HG03039 (cell line): ENCODE results near the gene DENND4A.

ENCODE experiments used
- ATAC-seq: cut with Tn5 transposase; IDR thresholded peaks from one replicate; pipeline ENCODE4 v1.9.1; 2021; ENCODE audit warnings: mild to moderate bottlenecking, moderate library complexity; ENCODE audit not compliant: unreplicated experiment

Gene DENND4A

DNA sequence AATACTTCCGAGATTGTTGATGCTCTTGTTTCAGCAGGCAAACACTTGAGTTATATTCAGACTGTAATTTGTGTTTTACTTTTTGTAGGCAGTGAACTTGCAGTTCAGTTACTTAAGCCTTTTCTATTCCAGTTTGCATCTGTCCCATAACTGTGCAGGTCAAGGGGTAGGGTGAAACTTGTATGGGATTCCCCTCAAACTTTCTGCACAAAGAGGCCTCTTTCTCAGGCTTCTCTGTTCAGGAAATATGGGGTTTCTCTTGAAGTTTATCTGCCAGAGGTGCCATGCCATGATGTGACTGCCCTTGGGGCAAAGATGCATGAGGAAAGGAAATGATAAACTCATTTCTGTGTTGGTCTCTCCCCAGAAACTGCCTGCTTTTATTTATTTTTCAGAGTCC lies 103.6 kb downstream of the DENND4A start:
- ATAC-seq, result no peak

DNA sequence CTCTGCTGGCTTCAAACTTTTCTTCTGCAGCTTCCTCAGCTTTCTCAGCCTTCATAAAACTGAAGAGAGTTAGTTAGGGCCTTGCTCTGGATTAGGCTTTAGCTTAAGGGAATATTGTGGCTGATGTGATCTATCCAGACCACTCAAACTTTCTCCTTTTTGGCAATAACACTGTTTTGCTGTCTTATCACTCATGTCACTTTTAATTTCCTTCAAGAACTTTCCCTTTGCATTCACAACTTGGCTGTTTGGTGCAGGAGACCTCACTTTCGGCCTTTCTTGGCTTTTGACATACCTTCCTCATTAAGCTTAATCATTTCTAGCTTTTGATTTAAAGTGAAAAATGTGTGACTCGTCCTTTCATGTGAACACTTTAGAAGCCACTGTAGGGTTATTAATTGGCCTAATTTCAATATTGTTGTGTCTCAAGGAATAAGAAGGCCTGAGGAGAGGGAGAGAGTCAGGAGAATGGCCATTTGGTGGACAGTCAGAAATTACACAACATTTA lies 109.6 kb downstream of the DENND4A start:
- ATAC-seq, result no peak

GRCh38 chr15:65680544-65680943 lies 111.5 kb downstream of the DENND4A start:
- ATAC-seq, result no peak

GRCh38 chr15:65676123-65676522 lies 116.0 kb downstream of the DENND4A start:
- no peak for ATAC-seq

GRCh38 chr15:65675551-65675950 lies 116.5 kb downstream of the DENND4A start:
- ATAC-seq, result no peak

GRCh38 chr15:65666257-65666656 lies 125.8 kb downstream of the DENND4A start:
- no peak for ATAC-seq

- no peak for ATAC-seq
These were observed 128.6 kb downstream of the DENND4A start for GRCh38 chr15:65663521-65663920.

DNA sequence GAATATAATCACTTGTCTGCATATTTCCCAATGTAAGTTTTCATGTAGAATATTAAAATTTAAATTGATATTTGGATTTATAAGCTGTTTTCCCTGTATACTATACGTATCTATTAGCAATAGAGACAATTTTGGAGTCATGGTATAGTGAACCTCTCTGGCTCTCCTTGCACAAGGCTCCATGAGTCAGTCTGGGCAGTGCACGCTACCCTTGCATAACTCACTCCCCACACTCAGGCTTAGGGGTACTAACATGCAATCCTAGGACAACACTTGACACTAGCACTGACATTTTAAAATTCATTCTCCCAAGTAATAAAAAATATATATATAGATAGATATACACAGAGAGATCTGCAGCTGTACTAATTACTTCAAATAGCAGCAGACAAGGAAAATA lies 131.2 kb downstream of the DENND4A start:
- ATAC-seq, result no peak

- ATAC-seq, result no peak
These were observed 132.5 kb downstream of the DENND4A start for GRCh38 chr15:65659502-65660052.

DNA sequence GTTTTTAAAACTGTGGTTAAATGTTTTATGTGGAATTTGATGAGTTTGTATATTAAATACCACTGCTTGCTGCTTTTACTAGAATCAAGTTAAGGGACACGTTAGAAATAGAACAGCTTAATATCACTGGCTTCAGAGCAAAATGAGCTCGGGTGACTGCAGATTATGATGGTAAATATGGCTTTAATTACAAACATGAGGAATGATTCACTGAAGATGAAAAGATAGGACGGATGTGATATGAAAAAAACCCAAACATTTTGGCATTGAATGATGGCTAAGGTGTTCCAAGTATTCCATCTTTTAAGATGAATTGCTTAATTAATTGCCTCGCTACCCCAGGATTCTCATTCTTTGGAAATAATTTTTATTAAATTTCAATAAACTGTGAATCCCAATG lies 136.6 kb downstream of the DENND4A start:
- ATAC-seq, result no peak

DNA sequence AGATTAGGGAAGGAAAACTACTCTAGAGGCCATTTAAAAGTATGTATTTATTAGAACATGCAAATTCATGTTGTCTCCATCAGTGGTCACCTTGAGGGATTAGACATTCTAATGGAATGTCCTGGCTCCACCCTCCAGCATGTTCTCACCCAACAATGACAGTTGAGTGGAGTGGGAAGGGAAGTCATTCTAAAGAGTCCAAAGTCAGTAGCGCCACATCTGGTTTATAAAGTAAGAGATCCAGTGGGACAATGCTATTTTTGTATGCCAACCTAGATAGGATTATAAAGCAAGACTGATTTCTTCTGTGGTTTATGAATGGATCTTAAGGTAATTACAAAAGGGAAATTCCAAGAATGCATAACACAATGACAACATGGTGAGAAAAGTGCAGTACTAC lies 137.1 kb downstream of the DENND4A start:
- ATAC-seq, result no peak

- no peak for ATAC-seq
These were observed 138.1 kb downstream of the DENND4A start for GRCh38 chr15:65653801-65654521.

DNA sequence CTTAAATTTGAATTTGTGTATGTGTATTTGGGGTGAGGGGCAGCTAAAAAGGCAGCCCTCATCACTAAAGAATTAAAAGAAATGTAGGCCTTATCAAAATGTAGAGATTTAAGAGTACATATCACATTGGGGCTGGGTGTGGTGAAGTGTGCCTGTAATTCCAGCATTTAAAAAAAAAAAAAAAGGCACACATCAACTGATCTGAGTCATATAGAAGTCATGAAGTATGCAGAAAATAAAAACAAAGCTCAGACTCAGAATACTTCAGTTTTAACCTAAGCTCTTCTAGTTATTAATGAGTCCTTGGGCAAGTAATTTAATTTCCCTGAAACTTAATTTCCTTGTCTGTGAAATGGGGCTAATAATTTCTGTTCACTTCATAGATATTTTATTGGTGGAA lies 138.8 kb downstream of the DENND4A start:
- ATAC-seq, result no peak

DNA sequence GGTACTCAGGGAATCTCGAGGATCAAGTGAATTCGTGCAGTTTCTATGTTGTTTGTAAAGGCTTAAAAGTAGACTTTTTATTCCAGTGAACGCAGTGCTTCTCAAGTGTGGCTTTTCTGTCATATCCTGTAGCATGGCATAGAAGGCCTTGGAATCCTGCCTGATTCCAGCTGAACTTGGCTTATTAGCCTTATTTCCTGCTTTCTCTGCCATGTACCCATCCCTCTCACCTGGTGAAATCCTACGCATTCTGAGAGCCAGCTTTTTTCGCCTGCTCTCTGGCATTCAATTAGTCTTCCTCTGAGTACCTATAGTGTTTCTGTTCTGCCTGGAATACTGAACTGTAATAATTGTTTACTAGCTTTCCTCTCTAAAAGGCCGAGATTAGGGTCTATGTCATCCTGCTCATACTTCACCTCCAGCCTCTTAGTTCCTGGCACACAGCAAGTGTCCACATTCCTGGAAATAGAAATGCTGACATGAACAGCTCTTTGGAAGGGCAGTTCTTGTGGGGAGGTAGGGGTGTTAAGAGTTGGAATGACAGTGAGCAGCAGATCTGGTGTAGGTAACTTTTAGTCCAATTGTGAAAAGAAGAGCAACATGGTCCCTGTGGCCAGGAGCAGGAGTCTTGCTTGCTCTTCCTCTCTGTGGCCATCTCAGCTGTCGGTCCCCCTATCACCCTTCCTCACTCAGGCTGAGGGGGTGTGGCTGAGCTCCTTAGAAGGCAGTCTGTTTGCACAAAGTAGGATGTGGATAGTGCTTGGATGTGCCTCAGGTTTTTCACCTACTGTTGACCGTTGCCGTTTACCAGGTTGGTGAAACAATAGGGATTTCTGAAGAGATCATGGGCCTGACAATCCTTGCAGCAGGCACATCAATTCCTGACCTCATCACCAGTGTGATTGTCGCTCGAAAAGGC lies 140.0 kb downstream of the DENND4A start:
- no peak for ATAC-seq

DNA sequence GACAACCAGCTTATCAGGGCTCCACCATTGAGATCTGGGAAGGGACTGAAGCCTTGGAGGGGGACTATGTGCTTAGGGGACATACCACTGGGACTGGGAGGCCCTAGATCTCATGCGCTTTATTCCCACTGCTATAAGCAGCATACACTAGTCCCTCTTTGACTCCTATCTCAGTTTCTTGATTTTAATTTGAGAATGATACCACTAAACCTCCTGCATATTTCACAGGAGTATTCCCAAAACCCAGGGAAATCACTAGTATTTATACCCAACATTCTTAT lies 141.1 kb downstream of the DENND4A start:
- no peak for ATAC-seq

- ATAC-seq, result no peak
These were observed 141.6 kb downstream of the DENND4A start for GRCh38 chr15:65650312-65651041.

DNA sequence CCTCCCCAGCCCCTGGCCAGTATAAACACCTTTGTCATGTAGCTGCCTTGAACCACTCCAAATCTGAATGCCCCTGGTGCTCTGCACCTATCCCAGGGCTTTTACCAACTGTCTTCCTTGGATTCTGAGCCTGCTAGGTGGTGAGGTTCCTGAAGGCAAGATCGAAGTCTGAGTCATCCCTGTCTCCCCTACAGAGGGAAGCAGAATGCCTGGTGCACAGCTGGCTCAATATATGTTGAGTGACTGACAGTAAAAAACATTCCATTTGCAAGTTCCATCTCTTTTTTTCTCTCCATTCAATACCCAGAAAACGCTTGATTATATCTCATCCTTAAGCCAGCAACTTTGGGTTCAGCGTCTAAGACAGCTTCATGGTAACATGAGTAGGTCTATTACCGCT lies 145.6 kb downstream of the DENND4A start:
- ATAC-seq, result no peak

DNA sequence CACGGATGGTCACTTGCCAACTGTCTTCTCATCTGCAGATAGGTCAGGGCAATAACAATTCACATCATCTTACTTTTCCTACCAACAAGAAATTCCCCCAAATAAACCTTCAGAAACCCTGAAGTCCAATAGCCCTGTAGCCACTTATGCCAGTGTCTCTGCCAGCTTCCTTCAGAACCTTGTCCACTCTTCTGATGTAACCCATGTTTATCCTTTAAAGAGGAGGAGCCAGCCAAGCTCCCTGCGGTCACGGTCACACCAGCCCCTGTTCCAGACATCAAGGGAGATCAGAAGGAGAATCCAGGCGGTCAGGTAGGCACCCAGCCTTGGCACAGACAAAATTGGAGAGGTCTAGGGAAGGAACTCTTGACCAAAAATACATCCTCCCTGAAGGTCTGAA lies 146.7 kb downstream of the DENND4A start:
- ATAC-seq, result no peak

- no peak for ATAC-seq
These were observed 147.8 kb downstream of the DENND4A start for GRCh38 chr15:65644282-65644681.

- ATAC-seq, result no peak
These were observed 149.5 kb downstream of the DENND4A start for GRCh38 chr15:65642594-65642993.

- no peak for ATAC-seq
These were observed 150.2 kb downstream of the DENND4A start for GRCh38 chr15:65641768-65642475.
